Stomach (tissue), 4 donors: ENCODE data around the gene RNASET2.

ENCODE experiments used
- EP300 ChIP-seq: sonication (generic); formaldehyde crosslinking; IDR thresholded peaks from one replicate; pipeline ENCODE4 v1.6.1; 2017; ENCODE audit warnings: antibody characterized with exemption
- POLR2A ChIP-seq, 4 donors: fragments of 450-650 bp; IDR thresholded peaks; one replicate each; pipeline ENCODE4 v1.6.1; 2016; ENCODE audit warnings: antibody characterized with exemption in 4 of 4, control low read depth in 2 of 4, mild to moderate bottlenecking in 1 of 4, moderate library complexity in 1 of 4
- POLR2AphosphoS5 ChIP-seq, 3 donors: sonication (generic); formaldehyde crosslinking; IDR thresholded peaks; one replicate each; pipeline ENCODE4 v1.6.1; 2016; ENCODE audit warnings: antibody characterized with exemption in 3 of 3
- TF ChIP-seq, protein P1 (sequence below), 7 experiments: fragments of 450-650 bp in 4 of 7; fragments of 200-600 bp in 3 of 7; sonication (generic) in 3 of 7; IDR thresholded peaks; one replicate each; pipeline ENCODE4 v1.5.1; 2016 to 2019; ENCODE audit warnings: antibody characterized with exemption in 7 of 7, control low read depth in 2 of 7, mild to moderate bottlenecking in 1 of 7

DNA sequence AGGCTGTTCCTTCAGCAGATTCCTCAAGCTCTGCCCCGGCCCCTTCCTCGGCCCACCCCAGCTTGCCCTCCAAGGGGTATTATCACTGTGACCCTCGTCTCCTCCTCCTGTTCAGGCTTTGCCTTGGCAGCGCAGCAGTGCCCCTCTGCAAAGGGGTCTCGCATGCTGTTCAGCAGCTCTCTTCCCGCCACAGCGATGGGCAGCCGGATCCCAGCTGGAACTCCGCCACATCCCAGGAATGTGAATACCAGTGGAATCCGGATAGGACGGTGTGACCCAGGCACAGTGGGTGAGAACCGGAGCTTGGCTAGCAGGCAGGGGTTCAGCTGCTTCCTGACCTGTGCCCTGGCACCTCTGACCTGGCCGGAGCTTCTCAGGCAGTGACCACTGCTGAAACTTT lies 52.9 kb downstream of the RNASET2 start:
- TF ChIP-seq, protein P1, sequence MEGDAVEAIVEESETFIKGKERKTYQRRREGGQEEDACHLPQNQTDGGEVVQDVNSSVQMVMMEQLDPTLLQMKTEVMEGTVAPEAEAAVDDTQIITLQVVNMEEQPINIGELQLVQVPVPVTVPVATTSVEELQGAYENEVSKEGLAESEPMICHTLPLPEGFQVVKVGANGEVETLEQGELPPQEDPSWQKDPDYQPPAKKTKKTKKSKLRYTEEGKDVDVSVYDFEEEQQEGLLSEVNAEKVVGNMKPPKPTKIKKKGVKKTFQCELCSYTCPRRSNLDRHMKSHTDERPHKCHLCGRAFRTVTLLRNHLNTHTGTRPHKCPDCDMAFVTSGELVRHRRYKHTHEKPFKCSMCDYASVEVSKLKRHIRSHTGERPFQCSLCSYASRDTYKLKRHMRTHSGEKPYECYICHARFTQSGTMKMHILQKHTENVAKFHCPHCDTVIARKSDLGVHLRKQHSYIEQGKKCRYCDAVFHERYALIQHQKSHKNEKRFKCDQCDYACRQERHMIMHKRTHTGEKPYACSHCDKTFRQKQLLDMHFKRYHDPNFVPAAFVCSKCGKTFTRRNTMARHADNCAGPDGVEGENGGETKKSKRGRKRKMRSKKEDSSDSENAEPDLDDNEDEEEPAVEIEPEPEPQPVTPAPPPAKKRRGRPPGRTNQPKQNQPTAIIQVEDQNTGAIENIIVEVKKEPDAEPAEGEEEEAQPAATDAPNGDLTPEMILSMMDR (IDR thresholded peaks at IDR 0.05): no peak
- TF ChIP-seq POLR2A (IDR thresholded peaks at IDR 0.05) (no peak), EP300 (no peak), POLR2AphosphoS5 (IDR thresholded peaks at IDR 0.05) (no peak)
